ENCODE measurements around the gene GGT5.

The GGT5 gene

DNA sequence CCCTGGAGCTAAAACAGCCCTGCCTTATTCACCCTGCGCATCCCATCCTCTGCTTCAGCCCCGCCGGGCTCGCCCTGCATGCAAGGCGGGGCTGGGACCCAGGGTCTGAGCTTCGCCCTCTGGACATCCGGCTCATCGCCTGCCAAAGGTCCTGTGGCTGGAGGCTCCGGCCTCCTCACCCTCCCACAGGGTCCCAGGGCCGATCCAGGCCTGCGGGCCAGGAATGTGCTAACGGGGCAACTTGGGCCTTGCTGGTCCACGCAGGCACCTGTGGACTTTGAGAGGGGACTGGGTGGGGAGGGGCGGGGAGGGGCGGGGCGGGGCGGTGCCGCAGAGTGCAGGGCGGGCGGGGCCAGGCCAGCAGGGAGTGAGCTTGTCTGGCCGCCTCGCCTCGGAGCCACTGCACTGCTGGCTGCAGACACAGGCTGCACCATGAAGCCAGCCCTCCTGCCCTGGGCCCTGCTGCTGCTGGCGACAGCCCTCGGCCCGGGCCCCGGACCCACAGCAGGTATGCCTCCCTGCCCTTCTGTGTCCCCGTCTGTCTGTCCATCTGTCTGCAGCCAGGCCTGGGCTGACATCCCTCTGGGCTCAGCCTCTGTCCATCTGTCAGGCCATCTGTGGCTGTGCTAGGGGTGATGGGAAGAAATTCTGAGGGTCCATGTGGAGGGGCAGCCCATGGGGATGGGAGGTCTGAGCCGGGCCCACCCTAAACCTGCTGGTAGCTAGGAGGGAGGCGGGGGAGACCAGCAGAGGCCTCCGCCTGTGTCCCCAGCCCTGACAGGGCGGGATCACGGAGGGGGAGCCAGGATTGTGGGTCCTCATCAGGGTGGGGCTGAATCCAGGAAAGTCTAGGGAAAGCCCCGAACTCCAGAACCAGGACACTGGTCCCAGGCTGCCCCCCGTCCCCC, 63.5 kb downstream of the GGT5 start, which contains the start of gene SUSD2:
Gene SUSD2 (plus strand): TSS at position 400 of the 908 bp plus-strand sequence. CDS start 33 bp downstream, at position 433.
- DNase-seq = no peak

DNA sequence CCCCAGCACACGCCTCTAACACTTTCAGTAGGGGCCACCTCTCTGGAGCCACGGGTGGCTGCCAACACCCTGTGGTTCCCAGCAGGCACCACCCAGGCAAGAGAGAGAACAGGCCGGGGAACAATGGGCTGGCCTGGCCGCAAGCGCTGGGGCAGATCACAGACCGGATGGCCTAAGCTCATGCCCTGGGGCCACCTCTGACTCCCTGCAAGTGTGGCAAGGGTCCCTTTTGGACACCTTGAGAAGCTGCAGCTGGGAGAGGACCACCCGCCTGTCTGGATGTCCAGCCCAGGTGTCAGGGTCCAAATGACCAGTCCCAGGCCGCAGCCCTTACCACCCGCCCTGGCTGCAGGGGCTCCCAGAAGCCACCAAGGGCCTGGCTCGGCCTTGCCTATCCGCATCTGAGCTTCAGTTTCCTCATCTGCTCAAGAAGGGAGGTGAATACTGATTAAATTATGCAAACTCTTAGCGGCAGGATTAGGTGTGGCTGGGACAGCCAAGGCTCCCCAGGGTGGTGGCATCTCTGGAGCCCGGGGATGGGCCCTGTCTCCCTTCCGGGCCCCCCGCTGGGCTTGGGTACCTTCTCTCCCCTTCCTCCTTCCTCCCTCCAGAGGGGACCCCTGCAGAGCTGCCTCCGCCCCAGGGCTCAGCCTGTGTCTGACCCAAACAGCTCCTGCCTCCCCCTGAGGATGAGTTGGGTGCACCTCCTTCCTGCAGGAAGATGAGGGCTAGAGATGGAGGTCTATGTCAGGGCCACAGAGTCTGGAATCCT, 64.4 kb downstream of the GGT5 start:
- DNase-seq = no peak

DNA sequence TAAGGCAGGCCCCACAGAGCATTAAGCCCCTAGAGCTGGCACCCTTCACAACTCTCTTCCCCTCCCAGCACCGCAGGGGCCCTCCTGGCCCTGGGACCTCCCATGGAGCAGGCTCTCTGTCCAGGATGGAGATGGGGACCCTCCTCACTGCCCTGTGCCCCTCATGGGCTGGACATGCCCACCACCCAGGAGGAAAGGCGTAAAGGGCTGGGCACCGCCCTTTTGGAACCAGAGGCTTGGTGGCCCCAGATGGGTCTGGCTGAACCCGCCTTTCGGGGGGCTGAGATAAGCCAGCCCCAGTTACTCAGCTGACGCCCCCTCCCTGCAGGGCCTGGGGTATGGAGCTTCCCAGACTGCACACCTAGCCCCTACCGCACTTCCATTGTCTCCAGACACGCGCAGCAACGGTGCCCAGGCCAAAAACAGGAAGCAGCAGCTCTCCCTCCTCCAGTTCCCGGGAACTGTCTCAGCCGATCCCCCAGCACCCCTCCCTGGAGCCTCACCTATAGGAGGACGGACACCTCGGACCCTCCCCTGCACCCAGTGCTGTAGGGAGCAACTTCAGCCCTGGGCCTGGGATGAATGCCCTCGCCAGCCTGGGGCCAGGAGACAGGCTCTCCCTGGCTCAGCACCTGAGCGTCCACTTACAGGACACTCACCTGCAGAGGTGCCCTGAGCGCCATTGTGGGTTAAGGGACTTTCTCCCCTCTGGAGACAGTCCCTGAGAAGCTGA, 65.2 kb downstream of the GGT5 start:
- no peak for DNase-seq

DNA sequence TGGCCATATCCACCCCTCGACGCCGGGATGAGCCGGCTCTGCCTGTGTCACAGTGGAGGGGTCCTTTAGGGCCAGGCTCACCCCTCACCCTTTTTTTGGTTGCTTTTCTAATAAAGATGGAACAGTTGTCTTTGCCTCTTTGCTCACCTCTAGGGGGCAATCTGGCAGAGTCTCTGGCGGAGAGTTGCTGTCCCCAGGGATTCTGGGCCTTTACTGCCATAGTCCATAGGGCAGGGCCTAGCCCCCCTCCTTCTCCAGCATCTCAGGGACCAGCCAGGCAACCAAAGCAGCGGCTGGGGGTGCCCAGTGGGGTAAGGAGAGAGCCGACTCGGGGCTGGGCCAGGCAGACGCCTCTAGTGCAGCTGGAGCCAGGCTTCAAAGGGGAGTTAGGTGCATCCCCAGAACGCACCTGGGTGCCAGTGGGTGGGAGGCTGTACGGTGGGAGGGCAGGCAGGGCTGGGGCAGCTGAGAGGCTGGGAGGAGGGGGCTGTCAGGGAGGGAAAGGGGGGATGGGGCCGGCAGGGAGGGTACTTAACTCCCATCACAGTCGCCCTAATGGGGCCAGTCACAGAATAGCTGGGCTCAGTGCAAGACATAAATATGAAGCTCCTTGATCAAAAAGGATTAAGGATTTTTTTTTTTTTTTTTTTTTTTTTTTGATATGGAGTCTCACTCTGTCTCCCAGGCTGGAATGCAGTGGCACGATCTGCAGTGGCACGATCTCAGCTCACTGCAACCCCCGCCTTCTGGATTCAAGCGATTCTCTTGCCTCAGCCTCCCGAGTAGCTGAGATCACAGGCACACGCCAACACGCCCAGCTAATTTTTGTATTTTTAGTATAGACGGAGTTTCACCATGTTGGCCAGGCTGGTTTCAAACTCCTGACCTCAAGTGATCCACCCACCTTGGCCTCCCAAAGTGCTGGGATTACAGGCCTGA, 66.1 kb downstream of the GGT5 start:
- no peak for DNase-seq

DNA sequence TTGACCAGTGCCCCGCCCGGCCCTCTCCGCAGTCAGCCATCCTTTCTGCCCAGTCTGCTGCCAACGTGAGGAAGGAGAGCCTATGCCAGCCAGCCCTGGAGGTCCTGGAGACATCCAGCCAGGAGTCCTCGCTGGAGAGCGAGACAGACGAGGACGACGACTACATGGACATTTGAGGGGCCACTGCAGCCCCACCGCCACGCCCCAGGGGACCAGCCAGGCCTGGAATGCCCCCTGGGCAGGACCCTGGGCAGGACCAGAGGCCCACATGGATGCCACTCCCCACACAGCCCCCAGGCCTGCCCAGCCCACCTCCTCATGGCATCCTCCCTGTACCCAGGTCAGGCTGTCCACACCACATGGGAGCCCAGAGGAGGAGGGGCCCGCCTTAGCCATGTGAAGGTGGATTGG, 66.9 kb downstream of the GGT5 start:
- no peak for DNase-seq

DNA sequence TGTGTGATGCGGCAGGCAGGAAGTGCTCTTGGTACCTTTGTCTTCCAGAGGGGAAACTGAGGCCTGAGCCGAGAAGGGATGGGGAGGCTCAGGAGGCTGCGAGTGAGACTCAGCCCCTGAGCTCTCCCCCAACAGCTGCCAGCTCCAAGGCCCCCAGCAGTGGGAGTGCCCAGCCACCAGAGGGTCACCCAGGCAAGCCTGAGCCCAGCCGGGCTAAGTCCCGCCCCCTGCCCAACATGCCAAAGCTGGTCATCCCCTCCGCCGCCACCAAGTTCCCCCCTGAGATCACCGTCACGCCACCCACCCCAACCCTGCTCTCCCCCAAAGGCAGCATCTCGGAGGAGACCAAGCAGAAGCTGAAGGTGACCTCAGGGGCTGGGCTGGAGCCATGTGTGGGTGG, 67.4 kb downstream of the GGT5 start:
- no peak for DNase-seq

DNA sequence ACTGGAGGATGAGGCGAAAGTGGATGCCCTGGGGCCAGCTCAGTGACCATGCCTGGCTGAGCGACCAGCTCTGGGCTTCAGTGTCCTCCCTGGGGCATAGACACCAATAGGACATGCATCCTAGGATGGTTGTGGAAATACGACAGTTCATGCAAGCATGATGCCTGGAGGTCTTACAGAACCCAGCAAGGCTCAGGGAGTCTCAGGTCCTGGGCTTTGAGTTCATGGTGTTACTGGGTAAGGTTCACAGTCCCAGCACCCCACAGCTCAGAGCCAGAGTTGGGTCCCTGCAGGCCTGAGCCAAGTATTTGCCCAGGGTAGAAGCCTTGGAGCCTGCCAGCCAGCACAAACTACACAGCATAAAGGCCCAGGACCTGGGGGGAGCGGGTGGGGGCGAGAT, 67.8 kb downstream of the GGT5 start:
- no peak for DNase-seq

DNA sequence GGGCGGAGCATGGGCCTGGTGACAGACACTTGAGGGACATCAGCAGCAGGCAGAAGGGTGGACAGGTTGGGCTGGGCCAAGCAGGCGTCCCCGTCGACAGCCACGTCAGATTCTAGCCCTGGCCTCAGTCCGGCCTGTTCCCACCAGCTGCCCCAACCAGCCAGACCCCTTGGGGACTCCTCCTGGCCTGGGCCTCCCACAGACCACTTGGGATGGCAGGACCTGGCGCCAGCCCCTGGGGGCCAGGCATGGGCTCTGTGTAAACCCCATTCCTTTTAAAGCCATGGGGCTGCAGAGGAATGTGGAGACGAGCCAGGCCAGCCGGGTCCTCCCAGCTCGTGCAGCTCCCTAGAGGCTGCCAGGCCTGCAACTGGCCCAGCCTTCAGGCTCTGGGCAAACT, 68.3 kb downstream of the GGT5 start:
- no peak for DNase-seq

DNA sequence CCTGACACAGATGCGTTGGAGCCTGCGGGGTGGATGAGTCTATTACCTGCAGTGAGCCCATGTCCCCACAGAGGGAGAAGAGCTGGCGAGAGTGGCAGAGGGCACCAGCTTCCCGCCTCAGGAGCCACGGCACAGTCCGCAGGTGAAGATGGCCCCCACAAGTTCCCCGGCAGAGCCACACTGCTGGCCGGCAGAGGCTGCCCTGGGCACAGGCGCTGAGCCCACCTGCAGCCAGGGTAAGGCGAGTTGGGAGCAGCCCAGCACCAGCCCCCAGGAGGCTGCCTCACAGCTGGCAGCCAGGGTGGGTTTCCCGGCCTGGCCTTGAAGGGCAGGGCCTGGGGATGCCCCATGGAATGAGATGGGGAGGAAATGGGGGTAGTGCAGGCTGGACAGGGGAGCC, 68.8 kb downstream of the GGT5 start:
- no peak for DNase-seq

DNA sequence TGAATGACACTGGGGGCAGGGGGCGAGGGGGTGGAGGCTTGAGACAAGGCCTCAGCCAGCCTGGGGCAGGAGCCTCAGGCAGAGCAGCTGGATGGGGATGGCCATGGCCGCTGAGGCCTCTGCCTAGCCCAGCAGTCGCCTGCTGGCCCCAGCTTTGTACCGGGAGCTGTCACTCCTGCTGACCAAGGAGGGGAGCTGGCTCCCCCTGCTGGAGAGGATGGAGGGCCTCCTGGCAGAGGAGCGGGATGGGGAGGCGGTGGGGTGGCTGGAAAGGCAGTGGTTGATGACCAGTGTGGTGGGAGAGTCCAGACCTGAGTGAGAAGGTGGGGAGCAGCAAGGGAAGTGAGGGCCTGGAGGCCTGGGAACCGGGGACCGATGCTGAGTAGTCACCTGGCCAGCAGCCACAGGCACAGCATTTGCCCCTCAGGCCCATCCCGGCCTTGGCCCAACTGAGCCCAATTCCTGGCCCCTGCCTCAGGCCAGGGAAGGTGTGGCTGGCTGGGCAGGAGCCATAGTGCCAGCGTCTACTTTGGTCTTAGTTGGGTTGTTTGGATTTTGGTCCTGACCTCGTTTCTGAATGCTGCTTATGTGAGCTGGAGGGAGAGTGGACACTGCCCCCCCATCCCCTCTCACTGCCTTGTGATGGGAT, 69.6 kb downstream of the GGT5 start:
- DNase-seq = no peak

DNA sequence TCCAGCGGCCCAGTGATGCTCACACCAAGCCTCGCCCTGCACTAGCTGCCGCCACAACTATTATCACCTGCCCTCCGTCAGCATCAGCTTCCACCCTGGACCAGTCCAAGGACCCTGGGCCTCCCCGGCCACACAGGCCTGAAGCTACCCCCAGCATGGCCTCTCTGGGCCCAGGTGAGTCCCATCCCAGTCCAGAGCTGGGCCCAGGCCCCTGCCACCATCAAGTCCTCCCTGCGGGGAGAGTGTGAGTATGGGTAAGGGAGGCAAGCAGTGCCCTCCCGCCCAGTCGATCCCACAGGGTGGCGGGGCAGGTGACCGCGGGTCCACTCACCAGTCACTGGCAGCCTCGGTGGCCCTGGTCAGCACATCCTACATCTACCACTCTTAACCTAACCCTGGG, 73.1 kb downstream of the GGT5 start:
- DNase-seq = no peak

DNA sequence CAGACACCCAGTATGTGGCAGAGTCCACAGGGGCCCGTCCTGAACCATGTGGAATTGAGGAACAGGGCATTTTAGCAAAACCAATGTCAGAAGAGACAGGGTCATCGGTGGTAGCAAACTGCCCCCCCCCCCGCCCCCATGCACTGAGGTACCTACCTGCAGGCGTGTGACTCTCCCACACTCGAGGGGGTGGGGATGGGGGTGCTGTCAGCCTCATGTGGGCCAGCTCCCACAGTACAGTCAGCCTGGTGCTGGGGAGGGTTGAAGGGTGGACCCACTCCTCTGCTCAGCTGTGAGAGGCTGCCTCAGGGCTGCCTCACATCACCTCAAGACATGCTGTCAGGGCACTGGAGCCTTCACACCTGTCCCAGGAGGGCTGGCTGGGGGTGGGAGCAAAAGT, 74.2 kb downstream of the GGT5 start:
- DNase-seq = no peak

DNA sequence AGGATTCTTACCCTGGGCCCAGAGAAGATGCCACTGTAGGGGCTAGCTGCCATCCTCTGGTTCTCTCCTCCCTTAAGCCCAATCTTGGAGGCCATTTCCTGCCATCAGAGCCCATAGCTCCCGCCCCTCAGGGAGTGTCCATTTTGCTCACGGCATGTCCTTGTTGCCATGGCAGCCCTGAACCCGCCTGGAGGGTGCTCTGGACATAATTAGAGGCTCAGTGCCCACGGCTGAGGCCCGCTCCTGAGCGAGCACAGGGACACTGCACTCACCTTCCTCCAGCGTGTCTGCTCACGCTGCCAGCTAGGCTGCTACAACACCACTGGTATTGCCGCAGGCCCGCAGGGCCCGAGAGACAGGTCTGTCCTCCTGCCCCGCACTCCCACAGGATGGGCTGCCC, 74.7 kb downstream of the GGT5 start:
- DNase-seq = no peak

Data from NCI-H187 (cell line).